Peyer's patch (tissue), 4 donors: ENCODE results near the gene ONECUT1.

Experiments used
- CTCF ChIP-seq, 6 experiments: fragments of 450-650 bp in 4 of 6; fragments of 200-600 bp in 2 of 6; sonication (generic) in 1 of 6; IDR thresholded peaks; one replicate each; pipeline ENCODE4 v1.5.1; 2017 to 2019; ENCODE audit warnings: antibody characterized with exemption in 6 of 6, mild to moderate bottlenecking in 3 of 6, moderate library complexity in 1 of 6
- POLR2A ChIP-seq, 2 donors: fragments of 450-650 bp; IDR thresholded peaks; one replicate each; pipeline ENCODE4 v1.5.1; 2017; ENCODE audit warnings: antibody characterized with exemption in 2 of 2, mild to moderate bottlenecking in 2 of 2, moderate library complexity in 2 of 2

GRCh38 chr15:52803467-52804306 lies 13.6 kb upstream of the ONECUT1 start:
- TF ChIP-seq CTCF (IDR thresholded peaks at IDR 0.05) (no peak), POLR2A (IDR thresholded peaks at IDR 0.05) (no peak)
